Measurements from ENCODE around the gene KREMEN1. TPM values are rescaled to one million over a fixed set of nuclear protein-coding genes. Genes with fewer than 3 reads are reported as not detected.

KREMEN1 gene
- total and polyA plus RNA-seq, 4 donors = 8.8 to 27.5 (median 20.1) TPM

DNA sequence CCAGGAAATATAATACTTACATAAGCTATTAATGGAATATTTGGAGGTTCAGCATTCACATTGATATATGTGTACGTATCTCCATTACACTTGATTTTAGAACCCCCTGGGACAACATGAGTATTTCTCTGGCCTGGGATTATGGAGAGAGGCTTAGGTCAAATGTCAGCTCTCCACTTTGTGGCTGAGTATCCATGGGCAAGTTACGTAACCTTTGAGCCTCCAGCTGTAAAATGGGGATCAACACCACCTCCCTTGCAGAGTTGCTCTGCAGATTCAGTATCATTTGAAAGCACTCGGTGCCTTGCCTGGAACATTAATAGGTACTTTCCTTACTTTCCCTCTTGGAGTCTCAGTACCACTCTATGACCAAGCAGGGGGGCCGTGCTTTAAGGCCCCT is 44.4 kb upstream of the KREMEN1 start:
- ATAC-seq (ENCODE audit: insufficient read depth, low FRiP score) = no peak
- no peaks in the 10 kb centered on the region for H3K36me3 ChIP-seq (ENCODE audit: control insufficient read depth in 4 of 4, insufficient read depth in 4 of 4, low read length in 4 of 4)
- H3K27ac ChIP-seq (ENCODE audit: low read depth in 1 of 2, low read length in 1 of 2) = peak overlapping the region in 1 of 2 donors; percentile 49
- no peak overlapping the region for H3K9ac ChIP-seq (ENCODE audit: insufficient read depth in 1 of 2, low read length in 2 of 2)
- peaks cover 5 to 30% (median 14%) of the 10 kb centered on the region in 5 donors for H3K4me1 ChIP-seq (ENCODE audit: control insufficient read depth in 5 of 5, insufficient read depth in 5 of 5, low read length in 5 of 5)
- WGBS, 2 donors = 69 to 89% methylated on average over 4 of the region's 4 CpGs
- H3K9me3 ChIP-seq (ENCODE audit: control insufficient read depth in 4 of 4, insufficient read depth in 3 of 4, low read length in 3 of 4) = no peaks in the 10 kb centered on the region
- TF ChIP-seq, protein P1, sequence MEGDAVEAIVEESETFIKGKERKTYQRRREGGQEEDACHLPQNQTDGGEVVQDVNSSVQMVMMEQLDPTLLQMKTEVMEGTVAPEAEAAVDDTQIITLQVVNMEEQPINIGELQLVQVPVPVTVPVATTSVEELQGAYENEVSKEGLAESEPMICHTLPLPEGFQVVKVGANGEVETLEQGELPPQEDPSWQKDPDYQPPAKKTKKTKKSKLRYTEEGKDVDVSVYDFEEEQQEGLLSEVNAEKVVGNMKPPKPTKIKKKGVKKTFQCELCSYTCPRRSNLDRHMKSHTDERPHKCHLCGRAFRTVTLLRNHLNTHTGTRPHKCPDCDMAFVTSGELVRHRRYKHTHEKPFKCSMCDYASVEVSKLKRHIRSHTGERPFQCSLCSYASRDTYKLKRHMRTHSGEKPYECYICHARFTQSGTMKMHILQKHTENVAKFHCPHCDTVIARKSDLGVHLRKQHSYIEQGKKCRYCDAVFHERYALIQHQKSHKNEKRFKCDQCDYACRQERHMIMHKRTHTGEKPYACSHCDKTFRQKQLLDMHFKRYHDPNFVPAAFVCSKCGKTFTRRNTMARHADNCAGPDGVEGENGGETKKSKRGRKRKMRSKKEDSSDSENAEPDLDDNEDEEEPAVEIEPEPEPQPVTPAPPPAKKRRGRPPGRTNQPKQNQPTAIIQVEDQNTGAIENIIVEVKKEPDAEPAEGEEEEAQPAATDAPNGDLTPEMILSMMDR (IDR thresholded peaks at IDR 0.05; ENCODE audit: control extremely low read depth, extremely low read depth) = no peak
- H3K27me3 ChIP-seq (ENCODE audit: control insufficient read depth in 3 of 3, insufficient read depth in 3 of 3, low read length in 2 of 3) = no peaks in the 10 kb centered on the region
- no peak overlapping the region for H3K4me3 ChIP-seq
- DNase-seq = no peak

DNA sequence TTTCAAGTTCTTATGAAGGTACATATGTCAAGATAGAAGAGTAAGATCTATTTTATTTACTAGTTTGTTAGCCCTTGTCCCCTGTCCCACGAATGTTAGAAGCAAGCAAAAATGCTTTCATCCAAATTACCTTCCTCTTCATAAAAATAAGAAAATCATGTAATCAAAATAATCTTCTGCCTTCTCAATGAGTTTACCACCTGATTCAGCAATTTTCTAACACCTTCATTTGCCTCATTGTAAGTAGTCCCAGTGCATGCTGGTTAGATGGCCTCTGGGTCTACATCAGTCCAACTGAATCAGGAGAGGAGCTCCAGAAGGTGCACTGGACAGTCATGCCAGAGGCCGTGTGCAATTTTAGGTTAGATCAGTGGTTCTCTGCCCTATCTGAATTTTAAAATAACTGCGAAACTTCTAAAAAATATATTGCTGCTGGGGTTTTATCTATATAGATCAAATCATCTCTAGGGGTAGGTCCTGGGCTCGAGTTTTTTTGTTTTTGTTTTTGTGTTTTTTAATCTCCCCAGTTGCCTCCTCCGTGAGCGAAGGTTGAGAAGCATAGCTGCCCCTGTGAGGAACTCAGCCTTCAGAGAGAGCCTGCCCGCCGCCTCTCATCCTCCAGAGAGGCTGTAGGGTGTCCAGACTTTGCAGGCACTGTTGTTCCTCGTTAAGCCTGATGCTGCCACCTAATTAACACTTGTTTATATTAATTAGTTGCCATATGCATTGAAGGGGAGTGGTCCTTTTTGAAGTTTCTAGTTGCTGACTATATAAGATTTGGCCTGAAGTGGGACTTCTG is 43.4 kb upstream of the KREMEN1 start:
- no peak for ATAC-seq (ENCODE audit: insufficient read depth, low FRiP score)
- DNase-seq = no peak
- Histone ChIP-seq H3K4me1 (ENCODE audit: control insufficient read depth in 5 of 5, insufficient read depth in 5 of 5, low read length in 5 of 5) (peaks cover 5 to 30% (median 11%) of the 10 kb centered on the region in 5 donors), H3K9ac (ENCODE audit: insufficient read depth in 1 of 2, low read length in 2 of 2) (no peak overlapping the region), H3K27me3 (ENCODE audit: control insufficient read depth in 3 of 3, insufficient read depth in 3 of 3, low read length in 2 of 3) (no peaks in the 10 kb centered on the region), H3K36me3 (ENCODE audit: control insufficient read depth in 4 of 4, insufficient read depth in 4 of 4, low read length in 4 of 4) (no peaks in the 10 kb centered on the region), H3K27ac (ENCODE audit: low read depth in 1 of 2, low read length in 1 of 2) (no peak overlapping the region), H3K4me3 (no peak overlapping the region), H3K9me3 (ENCODE audit: control insufficient read depth in 4 of 4, insufficient read depth in 3 of 4, low read length in 3 of 4) (no peaks in the 10 kb centered on the region)
- TF ChIP-seq, protein P1 (IDR thresholded peaks at IDR 0.05; ENCODE audit: control extremely low read depth, extremely low read depth) = no peak
- 85 to 88% methylated on average over 9 of the region's 9 CpGs for WGBS, 2 donors

DNA sequence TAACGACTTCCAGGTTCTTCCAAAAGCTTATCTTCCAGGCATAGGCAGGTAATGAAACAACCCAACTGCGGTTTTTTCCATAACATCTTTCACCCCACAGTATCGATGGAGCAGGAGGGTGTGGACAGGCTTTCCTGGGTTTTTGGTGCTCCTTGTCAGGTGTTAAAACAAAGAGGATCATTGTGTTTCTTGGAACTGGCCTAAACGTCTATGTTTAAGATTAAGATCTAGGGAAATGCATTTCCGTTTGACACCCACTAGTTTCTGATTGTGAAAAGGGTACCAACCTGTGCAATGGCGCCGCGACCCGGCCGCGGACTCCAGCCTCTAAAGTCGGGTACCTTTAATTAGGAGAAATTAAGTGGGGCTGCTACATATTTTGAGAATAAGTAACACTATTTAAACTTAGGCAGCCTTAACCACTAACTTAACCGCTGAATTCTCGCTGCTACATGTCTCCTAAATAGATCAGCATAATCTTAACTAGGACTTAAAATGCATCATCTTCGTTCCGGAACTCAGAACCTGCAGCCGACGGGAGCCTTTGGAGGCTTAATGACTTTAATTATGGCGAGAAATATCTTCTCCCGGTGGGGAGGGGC is 42.7 kb upstream of the KREMEN1 start:
- TF ChIP-seq, protein P1 (IDR thresholded peaks at IDR 0.05; ENCODE audit: control extremely low read depth, extremely low read depth) = no peak
- no peak overlapping the region for H3K9ac ChIP-seq (ENCODE audit: insufficient read depth in 1 of 2, low read length in 2 of 2)
- peak in 1 of 3 donors; percentile 25 for DNase-seq
- no peak overlapping the region for H3K4me3 ChIP-seq
- H3K4me1 ChIP-seq (ENCODE audit: control insufficient read depth in 5 of 5, insufficient read depth in 5 of 5, low read length in 5 of 5) = peaks cover 5 to 30% (median 11%) of the 10 kb centered on the region in 5 donors
- no peaks in the 10 kb centered on the region for H3K9me3 ChIP-seq (ENCODE audit: control insufficient read depth in 4 of 4, insufficient read depth in 3 of 4, low read length in 3 of 4)
- ATAC-seq (ENCODE audit: insufficient read depth, low FRiP score) = no peak
- H3K27ac ChIP-seq (ENCODE audit: low read depth in 1 of 2, low read length in 1 of 2) = peak overlapping the region; percentile 22 to 91
- no peaks in the 10 kb centered on the region for H3K36me3 ChIP-seq (ENCODE audit: control insufficient read depth in 4 of 4, insufficient read depth in 4 of 4, low read length in 4 of 4)
- WGBS, 2 donors = 17% methylated on average over 20 of the region's 20 CpGs
- no peaks in the 10 kb centered on the region for H3K27me3 ChIP-seq (ENCODE audit: control insufficient read depth in 3 of 3, insufficient read depth in 3 of 3, low read length in 2 of 3)

Data from lung (tissue), 12 donors.